Measurements from ENCODE around the gene PBX3. TPM values are rescaled to one million over a fixed set of nuclear protein-coding genes. Genes with fewer than 3 reads are reported as not detected.
"Not testable (repeated sequence)": the region's sequence is repeated elsewhere in the genome, so short reads cannot be mapped to it uniquely, and the experiment has no call there.

PBX3 gene
- total and polyA plus RNA-seq, 8 donors = 36.3 to 53.6 (median 42.8) TPM

DNA sequence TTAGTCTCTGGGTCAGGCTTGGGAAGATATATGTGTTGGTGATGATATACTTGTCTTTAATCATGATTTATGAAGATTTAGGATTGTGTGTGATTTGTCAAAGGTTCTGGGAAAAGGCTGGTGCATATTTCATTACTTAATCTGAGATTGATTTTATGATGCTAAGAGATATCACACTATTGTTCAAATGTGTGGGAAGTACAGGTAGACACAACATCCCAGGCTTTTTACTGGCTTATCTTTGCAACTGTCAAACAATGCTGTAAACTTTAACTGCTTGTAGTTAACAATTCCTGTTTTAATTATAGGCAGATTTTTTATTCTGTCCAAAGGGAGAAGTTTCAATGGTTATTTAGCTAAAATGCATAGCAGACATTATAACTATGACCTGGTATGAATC, 23.9 kb downstream of the PBX3 start:
- no peak for ATAC-seq
- peaks cover 0 to 5% of the 10 kb centered on the region in 2 donors for H3K9me3 ChIP-seq
- H3K27ac ChIP-seq = no peak overlapping the region
- H3K4me1 ChIP-seq = peaks cover 0 to 6% of the 10 kb centered on the region in 2 donors
- H3K36me3 ChIP-seq = no peaks in the 10 kb centered on the region
- H3K27me3 ChIP-seq = no peaks in the 10 kb centered on the region
- no peak for DNase-seq
- no peak overlapping the region for H3K4me3 ChIP-seq
- TF ChIP-seq, protein P1, sequence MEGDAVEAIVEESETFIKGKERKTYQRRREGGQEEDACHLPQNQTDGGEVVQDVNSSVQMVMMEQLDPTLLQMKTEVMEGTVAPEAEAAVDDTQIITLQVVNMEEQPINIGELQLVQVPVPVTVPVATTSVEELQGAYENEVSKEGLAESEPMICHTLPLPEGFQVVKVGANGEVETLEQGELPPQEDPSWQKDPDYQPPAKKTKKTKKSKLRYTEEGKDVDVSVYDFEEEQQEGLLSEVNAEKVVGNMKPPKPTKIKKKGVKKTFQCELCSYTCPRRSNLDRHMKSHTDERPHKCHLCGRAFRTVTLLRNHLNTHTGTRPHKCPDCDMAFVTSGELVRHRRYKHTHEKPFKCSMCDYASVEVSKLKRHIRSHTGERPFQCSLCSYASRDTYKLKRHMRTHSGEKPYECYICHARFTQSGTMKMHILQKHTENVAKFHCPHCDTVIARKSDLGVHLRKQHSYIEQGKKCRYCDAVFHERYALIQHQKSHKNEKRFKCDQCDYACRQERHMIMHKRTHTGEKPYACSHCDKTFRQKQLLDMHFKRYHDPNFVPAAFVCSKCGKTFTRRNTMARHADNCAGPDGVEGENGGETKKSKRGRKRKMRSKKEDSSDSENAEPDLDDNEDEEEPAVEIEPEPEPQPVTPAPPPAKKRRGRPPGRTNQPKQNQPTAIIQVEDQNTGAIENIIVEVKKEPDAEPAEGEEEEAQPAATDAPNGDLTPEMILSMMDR (IDR thresholded peaks at IDR 0.05) = no peak
- intact Hi-C loops (cut with DNase I) = no loop called here

DNA sequence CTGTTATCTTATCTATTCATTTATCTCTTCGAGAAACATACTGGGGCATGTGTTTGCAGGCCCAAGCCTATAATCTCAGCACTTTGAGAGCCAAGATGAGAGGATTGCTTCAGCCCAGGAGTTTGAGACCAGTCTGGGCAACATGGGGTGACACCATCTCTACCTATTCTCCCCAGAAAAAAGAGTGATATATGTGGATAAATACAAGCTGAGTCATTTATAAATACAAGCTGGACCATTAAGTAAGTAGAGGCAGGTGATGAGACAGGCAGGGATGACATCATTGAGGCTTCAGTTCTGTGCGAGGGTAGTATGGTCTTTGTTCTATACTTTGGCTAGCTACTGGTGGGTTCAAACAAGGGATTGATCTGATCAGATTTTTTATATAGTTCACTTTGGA, 25.6 kb downstream of the PBX3 start:
- no peaks in the 10 kb centered on the region for H3K27me3 ChIP-seq
- H3K27ac ChIP-seq = no peak overlapping the region
- intact Hi-C loops (cut with DNase I) = no loop called here
- TF ChIP-seq, protein P1 (IDR thresholded peaks at IDR 0.05) = no peak
- H3K9me3 ChIP-seq = peaks cover 0 to 5% of the 10 kb centered on the region in 2 donors
- no peaks in the 10 kb centered on the region for H3K36me3 ChIP-seq
- ATAC-seq (no peak), DNase-seq (no peak)
- peaks cover 0 to 6% of the 10 kb centered on the region in 2 donors for H3K4me1 ChIP-seq
- no peak overlapping the region for H3K4me3 ChIP-seq

DNA sequence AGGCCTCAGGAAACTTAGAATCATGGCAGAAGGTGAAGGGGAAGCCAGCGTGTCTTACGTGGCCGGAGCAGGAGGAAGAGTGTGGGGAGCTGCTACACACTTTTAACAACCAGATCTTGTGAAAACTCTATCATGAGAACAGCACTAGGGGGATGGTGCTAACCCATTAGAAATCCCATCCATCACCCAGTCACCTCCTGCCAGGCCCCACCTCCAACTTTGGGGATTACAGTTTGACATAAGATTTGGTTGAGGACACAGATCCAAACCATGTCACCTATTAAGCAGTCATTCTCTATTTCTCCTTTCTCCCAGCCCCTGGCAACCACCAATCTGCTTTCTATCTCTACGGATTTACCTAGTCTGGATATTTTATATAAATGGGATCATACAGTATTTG, 26.9 kb downstream of the PBX3 start:
- Histone ChIP-seq H3K27ac (no peak overlapping the region), H3K36me3 (no peaks in the 10 kb centered on the region), H3K4me1 (peaks cover 0 to 6% of the 10 kb centered on the region in 2 donors), H3K4me3 (no peak overlapping the region), H3K9me3 (peaks cover 0 to 5% of the 10 kb centered on the region in 2 donors), H3K27me3 (no peaks in the 10 kb centered on the region)
- TF ChIP-seq, protein P1 (IDR thresholded peaks at IDR 0.05) = no peak
- DNase-seq (no peak), ATAC-seq (no peak)
- intact Hi-C loops (cut with DNase I) = no loop called here

DNA sequence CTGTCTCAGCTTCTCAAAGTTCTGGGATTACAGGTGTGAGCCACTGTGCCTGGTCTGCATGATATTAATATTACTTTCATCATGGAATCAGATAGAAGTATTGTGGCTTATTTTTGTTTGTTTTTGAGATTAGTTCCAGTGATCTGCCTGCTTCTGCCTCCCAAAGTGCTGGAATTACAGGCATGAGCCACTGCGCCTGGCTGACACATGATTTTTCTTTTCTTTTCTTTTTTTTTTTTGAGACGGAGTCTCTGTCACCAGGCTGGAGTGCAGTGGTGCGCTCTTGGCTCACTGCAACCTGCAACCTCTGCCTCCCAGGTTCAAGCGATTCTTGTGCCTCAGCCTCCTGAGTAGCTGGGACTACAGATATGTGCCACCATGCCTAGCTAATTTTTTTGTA, 29.6 kb downstream of the PBX3 start:
- H3K36me3 ChIP-seq; H3K4me1 ChIP-seq; ATAC-seq; H3K27ac ChIP-seq; DNase-seq; H3K27me3 ChIP-seq; intact Hi-C loops (cut with DNase I); H3K4me3 ChIP-seq; H3K9me3 ChIP-seq: not testable (repeated sequence)

DNA sequence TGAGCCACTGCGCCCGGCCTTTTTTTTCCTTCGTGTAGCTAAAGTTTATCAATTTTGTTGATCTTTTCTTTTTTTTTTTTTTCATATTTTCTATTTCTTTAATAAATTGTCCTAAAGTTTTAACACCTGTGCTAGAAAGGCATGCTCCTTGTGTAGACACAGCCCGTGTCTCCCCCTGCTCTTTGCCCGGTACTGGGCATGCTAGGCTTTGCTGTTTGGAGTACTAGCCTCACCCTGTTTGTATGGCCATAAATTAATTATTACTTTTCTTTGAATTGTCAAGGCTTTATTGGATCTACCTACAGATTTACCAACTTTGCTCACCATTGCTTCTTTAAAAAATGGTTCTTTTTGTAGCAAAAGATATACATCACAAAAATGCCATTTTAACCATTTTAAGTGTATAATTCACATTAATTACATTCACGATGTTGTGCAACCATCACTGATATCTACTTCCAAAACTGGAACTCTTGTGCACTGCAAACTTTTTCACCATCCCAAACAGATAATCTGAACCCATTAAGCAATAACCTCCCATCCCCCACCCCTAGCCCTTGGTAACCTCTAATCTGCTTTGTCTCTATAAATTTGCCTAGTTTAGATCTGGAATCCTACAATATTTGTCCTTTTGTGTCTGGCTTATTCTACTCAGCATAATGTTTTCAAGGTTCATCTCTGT, 31.5 kb downstream of the PBX3 start:
- H3K9me3 ChIP-seq; H3K27ac ChIP-seq; intact Hi-C loops (cut with DNase I); H3K36me3 ChIP-seq; DNase-seq; H3K4me3 ChIP-seq; ATAC-seq; H3K27me3 ChIP-seq; H3K4me1 ChIP-seq: not testable (repeated sequence)

DNA sequence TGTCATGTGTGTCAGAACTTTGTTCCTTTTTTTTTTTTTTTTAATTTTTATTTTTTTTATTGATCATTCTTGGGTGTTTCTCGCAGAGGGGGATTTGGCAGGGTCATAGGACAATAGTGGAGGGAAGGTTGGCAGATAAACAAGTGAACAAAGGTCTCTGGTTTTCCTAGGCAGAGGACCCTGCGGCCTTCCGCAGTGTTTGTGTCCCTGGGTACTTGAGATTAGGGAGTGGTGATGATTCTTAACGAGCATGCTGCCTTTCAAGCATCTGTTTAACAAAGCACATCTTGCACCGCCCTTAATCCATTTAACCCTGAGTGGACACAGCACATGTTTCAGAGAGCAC, 32.0 kb downstream of the PBX3 start:
- ATAC-seq; H3K4me1 ChIP-seq; H3K9me3 ChIP-seq; intact Hi-C loops (cut with DNase I); H3K27ac ChIP-seq; H3K4me3 ChIP-seq; DNase-seq; H3K36me3 ChIP-seq; H3K27me3 ChIP-seq: not testable (repeated sequence)

DNA sequence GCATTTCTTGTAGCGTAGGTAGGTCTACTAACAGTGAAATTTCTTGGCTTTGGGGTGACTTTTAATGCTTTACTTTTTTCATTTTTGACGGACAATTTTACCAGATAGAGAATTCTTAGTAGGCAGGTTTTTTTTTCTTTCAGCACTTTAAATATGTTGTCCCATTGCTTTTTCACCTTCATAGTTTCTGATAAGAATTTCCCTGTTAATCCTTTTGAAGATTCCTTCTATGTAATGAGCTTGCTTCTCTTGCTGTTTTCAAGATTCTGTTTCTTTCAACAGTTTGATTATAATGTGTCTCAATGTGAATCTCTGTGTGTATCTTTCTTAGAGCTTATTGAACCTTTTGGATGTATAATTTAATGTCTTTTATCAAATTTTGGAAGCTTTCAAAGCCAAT, 35.5 kb downstream of the PBX3 start:
- DNase-seq (no peak), ATAC-seq (no peak)
- no peak overlapping the region for H3K27ac ChIP-seq
- no peaks in the 10 kb centered on the region for H3K27me3 ChIP-seq
- TF ChIP-seq, protein P1 (IDR thresholded peaks at IDR 0.05) = no peak
- peaks cover 0 to 12% of the 10 kb centered on the region in 2 donors for H3K4me1 ChIP-seq
- no peak overlapping the region for H3K4me3 ChIP-seq
- no peaks in the 10 kb centered on the region for H3K9me3 ChIP-seq
- intact Hi-C loops (cut with DNase I) = no loop called here
- no peaks in the 10 kb centered on the region for H3K36me3 ChIP-seq

Data from left lung (tissue), 10 donors.